ENCODE data around the gene PIEZO2.
"Not testable (repeated sequence)": the region's sequence is repeated elsewhere in the genome, so short reads cannot be mapped to it uniquely, and the experiment has no call there.

Gene PIEZO2

DNA sequence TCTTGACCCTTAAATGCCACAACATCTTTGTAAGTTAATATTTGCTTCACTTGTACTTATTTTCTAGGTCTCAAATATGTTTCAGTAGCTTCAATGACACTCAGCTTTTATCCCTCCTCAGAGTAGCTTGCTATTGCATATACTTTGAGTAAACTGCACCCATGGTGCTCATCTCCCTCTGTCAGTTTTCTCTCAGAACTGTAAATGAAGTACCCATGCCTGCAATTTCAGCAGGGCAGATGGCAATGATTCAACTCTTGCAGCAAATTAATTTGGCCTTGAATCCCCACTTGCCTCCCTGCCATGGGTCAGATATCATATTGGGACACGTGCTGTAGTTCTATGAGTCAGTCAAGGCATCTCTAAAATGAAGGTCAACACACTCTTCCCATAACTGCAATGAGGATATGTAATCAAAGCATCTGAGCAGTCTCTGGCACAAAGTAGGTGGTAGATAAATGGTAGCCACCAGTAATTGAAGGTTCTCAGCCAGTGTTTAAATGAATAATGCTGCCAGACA is 225.8 kb downstream of the PIEZO2 start:
- no peak for DNase-seq

DNA sequence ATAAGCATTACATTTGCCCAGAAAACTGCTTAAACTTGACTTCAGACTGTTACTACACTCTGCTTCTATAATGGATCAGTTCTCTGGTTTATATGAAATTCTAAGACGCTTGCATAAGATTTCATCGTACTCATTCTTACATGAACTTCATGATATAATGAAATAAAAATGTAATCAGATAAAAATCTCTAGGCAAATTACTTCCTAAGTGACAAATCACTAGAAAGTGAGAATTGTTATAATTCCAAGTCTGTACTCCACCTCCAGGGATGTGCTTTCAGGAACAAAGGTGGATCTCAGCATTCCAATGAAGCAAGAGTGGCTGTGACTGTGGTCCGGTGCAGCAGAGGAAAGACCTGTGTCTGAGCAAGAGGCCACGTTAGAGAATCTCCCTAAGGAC is 226.2 kb downstream of the PIEZO2 start:
- no peak for DNase-seq

DNA sequence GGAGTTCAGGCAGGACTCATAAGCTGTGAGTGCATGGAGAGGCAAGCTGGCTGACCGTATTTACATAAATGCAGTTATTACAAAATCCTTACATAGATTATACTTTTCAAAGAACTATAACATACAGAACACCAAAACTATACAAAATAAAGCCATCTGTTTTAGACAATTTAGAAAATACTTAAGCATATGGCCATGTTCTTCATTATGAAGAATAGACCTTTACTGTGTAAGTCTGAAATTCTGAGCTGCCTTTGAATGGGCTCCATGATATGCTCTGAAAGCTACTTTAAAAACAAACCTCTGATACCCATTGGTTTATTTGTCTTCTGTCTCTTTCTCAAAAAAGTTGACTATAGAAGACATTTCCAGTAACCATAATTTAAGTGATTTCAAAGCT is 226.7 kb downstream of the PIEZO2 start:
- not testable (repeated sequence) for DNase-seq

DNA sequence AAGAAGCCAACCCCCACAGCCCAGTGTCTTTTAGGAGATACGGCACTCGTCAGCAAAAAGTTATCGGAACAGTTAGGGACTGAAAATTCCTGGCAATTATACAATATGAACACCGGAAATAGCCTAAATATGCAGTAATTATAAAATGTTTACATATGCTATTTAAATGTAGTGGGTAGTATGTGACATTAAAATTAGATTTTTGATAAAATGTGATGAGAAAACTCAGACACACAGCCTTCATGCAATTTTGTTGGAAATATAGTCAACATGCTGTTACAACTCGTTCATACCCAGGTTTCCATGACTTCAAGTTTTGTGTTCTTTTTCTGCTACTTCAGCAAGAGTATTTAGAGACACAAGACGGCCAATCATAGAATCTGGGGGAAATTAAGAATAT is 229.1 kb downstream of the PIEZO2 start:
- not testable (repeated sequence) for DNase-seq

DNA sequence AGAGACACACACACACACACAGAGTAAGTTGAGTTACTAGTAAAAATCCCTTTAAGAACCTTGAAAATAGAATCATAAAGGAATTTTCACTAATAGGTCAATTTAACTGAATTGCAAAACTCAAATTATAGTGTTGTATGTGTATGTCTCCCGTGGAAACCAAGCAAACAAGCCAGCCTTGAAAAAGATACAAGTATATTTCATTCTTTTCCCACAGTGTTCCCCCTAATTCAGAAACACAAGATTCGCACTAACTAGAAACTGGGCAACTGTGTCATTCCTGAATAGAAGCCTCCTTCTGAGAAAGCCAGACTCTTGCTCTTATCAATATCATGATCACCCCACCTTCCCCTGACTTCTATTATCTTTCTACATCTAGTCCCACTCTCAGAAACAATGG is 229.5 kb downstream of the PIEZO2 start:
- no peak for DNase-seq

DNA sequence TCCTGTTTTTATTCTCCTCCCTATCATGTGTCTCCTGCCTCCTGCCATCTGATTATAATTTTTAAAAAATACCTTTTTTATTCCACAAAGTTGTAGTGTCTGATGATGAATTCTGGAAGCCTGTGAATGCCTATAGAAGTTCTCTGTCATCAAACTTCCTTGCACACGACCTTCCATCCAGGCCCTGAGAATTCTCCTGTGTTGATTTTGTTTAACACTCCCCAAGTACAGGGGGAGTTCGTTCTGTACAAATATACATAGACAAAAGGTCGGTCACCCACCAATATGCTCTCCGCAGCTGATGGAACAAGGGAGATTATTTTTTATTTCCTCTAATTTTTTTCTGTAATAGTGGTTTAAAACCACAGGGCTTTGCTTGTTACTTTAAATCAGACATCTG is 232.5 kb downstream of the PIEZO2 start:
- DNase-seq = no peak

DNA sequence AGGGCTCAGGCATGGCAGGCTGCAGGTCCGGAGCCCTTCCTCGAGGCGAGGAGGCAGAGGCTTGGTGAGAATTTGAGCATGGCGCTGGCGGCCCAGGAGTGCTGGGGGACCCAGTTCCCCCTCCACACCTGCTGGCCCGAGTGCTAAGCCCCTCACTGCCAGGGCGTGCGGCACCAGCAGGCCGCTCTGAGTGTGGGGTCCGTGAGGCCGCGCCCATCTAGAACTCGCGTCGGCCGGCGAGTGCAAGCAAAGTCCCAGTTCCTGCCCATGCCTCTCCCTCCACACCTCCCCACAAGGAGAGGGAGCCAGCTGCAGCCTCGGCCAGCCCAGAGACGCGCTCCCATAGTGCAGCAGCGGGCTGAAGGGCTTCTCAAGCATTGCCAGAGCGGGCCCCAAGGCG is 233.0 kb downstream of the PIEZO2 start:
- DNase-seq = no peak

DNA sequence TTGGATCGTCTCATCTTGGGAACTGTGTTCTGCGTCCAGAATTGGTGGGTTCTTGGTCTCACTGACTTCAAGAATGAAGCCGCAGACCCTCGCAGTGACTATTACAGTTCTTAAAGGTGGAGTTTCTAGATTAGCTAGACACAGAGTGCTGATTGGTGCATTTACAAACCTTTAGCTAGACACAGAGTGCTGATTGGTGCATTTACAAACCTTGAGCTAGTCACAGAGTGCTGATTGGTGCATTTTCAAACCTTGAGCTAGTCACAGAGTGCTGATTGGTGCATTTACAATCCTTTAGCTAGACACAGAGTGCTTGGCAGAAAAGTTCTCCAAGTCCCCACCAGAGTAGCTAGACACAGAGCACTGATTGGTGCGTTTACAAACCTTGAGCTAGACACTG is 233.6 kb downstream of the PIEZO2 start:
- DNase-seq = not testable (repeated sequence)

DNA sequence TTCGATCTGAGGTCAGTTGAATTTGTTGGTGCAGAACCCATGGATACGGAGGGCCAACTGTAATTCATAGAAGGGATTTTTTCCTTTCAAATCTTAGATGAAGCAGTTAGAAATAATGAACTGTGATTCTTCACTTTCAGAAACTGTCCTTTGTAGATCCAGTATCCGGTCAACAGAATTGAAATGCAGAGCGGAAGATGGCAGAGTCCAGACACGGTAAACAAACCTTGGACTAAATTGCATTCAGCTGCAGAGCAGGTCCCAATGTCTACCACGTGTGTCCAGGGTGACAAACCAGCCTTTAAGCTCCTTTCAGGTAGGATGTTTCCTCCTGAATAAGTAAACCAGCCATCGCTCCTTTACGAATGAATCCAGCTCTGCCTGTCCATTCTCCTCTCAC is 234.8 kb downstream of the PIEZO2 start:
- not testable (repeated sequence) for DNase-seq

DNA sequence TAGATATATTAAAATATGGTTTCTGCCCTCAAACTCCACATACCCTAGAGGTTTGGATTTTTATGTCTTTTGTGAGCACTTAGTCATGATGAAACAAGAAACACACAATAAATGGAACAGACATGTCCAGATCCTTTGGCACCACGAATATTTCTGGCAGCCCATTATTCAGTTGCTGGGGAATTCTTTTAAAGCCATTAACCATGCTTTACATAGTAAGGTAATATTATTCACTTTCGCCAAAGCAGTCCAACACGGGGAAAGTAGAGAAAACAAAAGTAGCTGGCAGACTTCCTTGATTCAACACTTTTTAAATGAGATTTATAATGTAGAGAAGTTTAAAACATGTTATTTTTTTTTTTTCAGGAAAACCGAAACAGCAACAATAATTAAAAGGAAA is 235.4 kb downstream of the PIEZO2 start:
- no peak for DNase-seq

DNA sequence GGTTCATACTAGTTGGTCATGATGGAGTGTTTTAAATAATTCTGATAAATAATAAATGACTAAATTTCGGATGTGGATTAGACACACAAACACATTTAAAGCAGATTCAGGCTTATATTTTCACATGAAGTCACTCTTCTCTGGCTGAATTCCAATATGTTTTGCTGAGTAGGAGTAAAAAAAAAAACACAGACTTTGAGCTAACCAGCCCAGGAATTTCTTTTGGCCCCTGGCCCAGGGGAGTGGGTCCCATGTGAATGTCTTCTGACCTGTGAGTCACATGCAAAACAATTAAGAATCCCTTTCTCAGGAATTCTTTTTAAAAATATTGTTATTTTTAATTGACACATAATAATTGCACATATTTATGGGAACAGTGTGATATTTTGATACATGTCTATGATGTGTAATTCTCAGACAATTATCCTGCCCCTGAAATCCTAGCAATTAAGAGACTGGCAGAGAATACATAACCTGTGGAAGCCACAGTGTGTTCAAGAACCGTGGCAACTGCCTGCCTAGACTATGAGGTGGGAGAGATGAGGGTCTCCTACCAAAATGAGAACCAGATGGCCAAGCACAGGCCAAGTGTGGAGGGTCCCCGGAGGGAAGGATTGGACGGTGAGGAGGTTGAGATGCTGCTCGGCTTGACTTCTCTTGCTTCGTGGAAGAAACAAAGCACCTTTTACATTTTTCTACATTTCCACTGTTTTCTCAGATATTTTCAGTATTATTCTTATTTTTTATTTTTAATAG is 236.4 kb downstream of the PIEZO2 start:
- DNase-seq = no peak

DNA sequence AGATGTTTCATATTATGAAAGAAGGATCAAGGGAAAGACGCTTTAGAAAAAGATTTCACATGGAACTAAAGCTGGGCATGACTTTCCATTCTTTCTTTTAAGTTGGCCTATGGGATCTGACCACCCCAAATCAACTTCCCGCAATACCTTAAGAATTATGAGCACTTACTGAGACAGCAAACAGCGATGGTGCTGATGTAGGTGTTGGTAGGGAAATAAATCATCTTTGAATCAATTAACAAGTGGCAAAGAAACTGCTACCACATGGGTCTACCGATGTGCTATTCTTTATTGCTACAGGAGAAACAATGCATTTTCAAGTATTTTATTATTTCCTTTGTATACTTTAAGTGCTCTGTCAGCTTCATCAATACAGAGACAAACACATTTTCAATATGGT is 239.6 kb downstream of the PIEZO2 start:
- DNase-seq = no peak

DNA sequence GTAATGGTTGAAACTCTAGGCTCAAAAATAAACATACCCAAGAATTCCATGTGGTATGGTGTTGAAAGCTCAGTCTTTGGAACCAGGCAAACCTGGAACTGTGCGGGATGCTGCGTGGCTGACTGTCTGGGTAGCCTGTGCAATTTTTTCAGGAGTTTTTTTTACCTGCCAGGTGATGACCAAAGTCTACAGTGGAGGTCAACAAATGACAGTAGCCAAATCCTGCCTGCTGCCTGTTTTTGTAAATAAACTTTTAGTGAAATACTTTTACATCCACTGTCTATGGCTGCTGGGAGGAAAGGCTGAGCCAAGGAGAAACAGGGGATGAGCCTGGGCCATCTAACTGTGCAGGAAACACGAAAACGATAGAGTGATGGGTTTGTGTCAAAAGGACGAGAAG is 240.6 kb downstream of the PIEZO2 start:
- DNase-seq = no peak

DNA sequence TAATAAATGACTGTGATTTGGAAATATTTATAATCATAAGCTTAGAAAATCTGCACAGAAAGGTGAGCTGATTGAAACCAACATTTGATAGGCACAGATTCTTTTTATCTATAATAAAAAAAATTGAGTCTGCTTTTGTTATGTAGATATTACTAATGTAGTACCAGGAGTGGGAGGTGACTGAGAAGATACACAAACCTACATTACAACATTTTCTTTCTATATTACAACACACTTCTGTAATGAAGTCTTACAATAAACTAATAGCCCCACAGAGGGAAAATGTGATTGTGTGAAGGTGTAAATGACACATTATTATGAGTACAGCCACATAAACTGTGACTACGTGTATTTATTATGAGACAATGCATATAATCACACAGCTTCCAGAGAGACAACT is 241.6 kb downstream of the PIEZO2 start:
- no peak for DNase-seq

DNA sequence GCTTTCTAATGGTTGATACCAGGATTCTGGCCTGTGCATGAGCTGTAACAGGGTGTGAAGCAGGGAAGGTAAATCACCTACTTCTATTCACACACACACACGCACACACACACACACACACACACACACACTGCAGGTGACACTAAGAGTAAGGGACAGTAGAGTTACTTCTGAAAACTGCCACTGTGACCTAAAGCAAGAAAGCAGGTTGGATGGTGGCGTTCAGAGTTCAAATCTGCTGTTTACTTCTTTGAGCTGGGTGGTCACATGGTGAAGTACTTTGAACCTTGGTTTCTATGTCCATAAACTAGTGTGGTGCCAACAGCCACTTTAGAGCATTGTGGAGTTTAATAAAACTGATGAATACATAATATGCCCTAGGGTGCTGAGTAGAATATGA is 248.0 kb downstream of the PIEZO2 start:
- DNase-seq = no peak

DNA sequence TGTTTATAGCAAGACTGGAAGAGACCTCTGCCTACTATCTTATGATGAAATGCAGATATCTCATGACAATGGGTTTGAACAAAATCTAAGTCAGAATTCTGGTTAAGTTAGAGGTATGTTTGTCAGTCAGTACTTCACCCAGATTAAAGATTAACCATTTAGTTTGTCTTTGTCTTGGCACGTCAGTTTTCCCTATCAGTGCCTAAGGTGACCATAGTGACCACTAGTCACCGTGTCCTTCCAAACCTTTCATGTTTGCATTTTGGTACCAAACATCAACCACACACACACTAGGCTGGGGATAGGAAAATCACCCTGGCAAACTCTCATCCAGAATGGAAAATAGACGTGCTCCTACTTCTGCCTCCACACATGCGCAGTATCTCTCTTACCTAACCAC is 248.9 kb downstream of the PIEZO2 start:
- DNase-seq = no peak

DNA sequence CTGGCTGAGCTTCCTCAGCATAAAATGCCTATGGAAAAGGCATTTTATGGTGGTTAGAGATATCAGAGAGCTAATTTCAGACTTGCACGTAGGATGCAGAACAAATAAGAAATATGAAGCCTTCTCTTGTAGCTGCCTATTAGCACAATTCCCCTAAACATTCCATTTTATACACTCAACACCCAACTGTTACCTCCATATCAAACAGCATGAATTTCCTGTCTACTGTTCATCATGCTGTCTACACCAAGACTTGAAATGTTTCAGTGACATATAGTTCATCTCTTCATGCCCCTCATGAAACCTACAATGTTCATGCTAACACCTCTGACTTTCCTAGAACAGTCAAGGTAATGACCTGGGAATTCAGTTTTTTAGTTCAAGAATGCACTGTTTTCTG is 249.9 kb downstream of the PIEZO2 start:
- DNase-seq = no peak

DNA sequence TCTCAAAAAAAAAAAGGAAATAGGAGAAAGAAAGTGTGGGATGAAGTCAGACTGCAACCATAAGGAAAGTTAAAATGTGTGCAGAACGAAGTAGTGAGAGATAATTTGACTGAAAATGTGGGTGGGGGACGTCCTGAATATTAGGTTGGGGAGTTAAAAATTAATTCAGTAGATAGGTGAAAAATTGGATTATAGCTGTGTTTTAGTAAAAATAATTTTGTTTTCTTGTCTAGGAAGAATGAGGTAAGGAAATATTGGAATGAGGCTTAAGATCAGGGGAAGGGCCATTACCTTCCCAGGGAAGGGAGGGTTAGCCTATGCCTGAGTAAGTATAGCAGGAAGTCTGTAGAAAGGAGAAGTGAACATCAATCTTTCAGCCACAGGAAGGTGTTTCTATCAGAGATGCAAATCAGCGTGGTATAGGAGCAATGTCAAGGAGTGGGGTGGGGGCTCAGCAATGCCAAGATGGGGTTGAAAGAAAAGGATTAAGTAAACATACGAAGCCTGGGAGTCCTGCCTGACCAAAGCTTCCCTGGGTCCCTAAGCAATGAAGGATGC is 250.9 kb downstream of the PIEZO2 start:
- DNase-seq = no peak

DNA sequence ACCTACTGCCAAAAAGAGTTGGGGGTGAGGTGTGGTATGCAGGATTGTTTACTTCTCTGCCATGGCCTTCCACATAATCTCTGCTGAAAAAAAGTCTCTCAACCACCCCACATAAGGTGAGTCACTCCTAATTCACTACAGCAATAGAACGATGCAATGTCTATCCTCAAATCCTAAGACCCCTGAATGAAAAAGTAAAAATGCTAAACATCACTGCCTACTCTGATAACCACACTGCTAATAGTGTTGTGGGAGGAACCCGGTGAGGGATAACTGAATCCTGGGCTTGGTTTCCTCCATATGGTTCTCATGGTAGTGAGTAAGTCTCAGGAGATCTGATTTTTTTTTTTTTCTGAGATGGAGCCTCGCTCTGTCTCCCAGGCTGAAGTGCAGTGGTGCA is 252.5 kb downstream of the PIEZO2 start:
- no peak for DNase-seq

DNA sequence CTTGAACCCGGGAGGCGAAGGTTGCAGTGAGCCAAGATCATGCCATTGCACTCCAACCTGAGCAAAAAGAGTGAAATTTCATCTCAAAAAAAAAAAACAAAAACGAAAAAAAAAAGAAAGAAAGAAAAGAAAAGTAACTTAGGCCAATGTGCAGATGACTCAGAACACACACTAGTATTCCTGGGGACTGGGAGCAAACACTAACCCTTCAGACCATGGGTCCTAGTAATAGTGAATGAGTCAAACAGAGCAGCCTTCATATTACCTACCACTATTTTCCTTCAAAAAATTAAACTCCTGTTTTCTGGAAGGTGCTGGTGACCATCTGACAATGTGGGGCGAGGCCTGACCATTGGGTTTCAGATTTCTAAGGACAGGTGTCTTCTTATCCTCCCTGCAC is 253.4 kb downstream of the PIEZO2 start:
- DNase-seq = no peak

DNA sequence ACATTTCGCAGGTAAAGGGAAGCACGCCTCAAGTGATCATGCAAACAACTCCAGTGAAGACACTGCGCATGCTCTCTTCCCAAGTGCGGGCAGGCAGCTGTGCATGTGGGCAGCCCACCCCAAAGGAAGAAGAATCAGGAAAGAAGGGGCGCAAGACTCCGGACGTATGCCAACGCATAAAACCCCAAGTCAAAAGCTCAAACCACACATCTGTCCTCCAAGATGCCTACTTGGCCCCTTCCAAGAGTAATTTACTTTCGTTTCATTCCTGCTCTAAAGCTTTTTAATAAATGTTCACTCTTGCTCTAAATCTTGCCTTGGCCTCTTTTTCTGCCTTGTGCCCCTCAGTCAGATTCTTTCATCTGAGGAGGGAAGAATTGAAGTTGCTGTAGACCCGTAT is 254.9 kb downstream of the PIEZO2 start:
- DNase-seq = no peak

DNA sequence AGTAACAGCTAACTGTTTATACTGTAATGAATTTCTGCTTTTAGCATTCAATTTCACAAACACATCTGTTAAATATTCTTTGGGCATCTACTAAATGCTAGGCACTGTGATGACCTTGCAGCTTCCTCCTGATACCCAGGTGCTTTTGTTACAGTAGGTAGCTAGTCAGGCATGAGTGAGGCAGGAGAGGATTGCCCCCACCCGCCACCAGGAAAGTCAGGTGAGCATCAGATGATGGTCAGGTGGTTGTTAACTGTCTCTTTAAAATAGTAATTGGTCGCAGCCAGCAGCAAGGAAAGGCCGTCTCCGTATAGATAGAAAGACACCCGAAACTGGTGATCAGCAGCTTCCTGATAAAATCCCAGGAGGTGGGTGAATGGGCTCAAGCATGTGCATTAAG is 255.6 kb downstream of the PIEZO2 start:
- DNase-seq = no peak

DNA sequence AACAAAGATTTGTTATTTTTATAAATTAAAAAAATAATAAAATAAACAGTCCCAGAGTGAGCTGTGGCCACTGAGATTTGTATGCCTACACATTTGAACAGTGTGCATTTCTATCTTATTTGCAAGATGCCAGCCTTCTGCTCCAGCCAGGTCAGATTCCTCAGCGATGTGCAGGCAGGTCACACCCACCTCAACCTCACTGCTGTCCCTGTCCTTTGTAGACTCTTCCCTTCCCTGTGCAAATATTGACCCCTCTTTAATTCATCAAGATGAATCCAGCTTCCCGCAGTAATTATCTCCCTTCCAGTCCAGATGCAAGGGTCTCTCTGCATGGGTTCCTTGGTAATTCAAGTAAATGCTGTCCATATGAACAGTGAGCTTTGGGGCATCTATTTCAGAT is 256.2 kb downstream of the PIEZO2 start:
- no peak for DNase-seq

DNA sequence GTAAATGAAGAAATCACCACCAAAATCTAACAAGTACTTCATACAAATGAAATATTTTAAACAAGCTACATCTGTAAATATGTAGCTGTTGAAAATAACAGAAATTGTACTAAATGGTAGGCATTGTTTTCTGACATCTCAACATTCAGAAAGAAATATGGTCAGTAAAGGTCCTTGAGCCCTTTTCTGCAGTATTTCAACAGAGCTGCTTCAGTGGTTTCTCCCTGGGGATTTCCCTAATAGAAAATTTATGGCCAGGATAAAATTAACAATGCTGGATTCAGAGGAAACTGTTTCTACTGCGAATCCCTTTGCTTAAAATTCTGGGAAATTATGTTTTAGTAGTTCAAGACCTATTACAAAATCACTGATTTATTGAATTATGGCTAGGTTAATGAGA is 256.6 kb downstream of the PIEZO2 start:
- DNase-seq = no peak

DNA sequence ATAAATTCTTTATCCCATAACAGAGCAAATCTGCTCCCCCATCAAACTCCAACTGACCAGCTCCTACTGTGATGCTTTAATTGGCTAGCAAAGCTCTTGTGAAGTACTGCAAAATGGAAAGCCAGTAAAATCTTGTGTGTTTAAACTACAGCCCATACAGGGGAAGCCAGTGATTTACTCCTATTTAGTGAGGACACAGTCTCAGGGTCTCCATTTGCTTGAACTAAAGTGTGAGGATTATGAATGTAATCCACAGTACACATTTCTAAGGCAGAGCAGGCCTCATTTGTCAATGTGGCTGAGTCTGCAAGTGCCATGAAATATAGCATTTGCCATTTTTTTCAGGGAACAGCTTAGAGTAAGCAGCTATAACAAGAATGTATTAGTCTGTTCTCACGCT is 259.3 kb downstream of the PIEZO2 start:
- DNase-seq = no peak
